T-helper 2 cell treated with Interferon-gamma antibody and Interleukin-4, amounts not matched to agents 100 ng/mL and 5 ng/mL, for 36 hours (primary cell): Measurements from ENCODE around the gene LMF1. TPM values are rescaled to one million over a fixed set of nuclear protein-coding genes. Genes with fewer than 3 reads are reported as not detected.
"Not testable (repeated sequence)": the region's sequence is repeated elsewhere in the genome, so short reads cannot be mapped to it uniquely, and the experiment has no call there.

Source experiments
- intact Hi-C: fragments of 100-400 bp; cut with micrococcal nuclease; formaldehyde crosslinking; loops from one replicate; pipeline ENCODE4 v1.15.1; 2023
- total RNA-seq: library from RNA; stranded (reverse); gene quantifications from 2 replicates; pipeline ENCODE4 v1.2.3, GENCODE V29; 2022

LMF1 gene
- total RNA-seq, 1 donor from 2014 or later: 19.4 TPM

- intact Hi-C loops: no loop called here
Observed at GRCh38 chr16:951660-952301, 19.0 kb downstream of the LMF1 start.

GRCh38 chr16:950733-951573 is 19.8 kb downstream of the LMF1 start:
- intact Hi-C loops: not testable (repeated sequence)

GRCh38 chr16:948767-949166 is 22.0 kb downstream of the LMF1 start:
- intact Hi-C loops: not testable (repeated sequence)

GRCh38 chr16:947922-948303 is 22.9 kb downstream of the LMF1 start:
- intact Hi-C loops: not testable (repeated sequence)

- intact Hi-C loops: no loop called here
Observed at GRCh38 chr16:947255-947921, 23.4 kb downstream of the LMF1 start.

- intact Hi-C loops: no loop called here
Observed at GRCh38 chr16:946048-946395, 24.8 kb downstream of the LMF1 start.

GRCh38 chr16:945271-946047 is 25.3 kb downstream of the LMF1 start:
- intact Hi-C loops: no loop called here

GRCh38 chr16:943971-944370 is 26.8 kb downstream of the LMF1 start:
- intact Hi-C loops: no loop called here

- intact Hi-C loops: no loop called here
Observed at GRCh38 chr16:942436-943060, 28.2 kb downstream of the LMF1 start.

- intact Hi-C loops: no loop called here
Observed at GRCh38 chr16:939941-940340, 30.8 kb downstream of the LMF1 start.

GRCh38 chr16:939311-939710 is 31.5 kb downstream of the LMF1 start:
- intact Hi-C loops: no loop called here

- intact Hi-C loops: no loop called here
Observed at GRCh38 chr16:938752-939151, 32.0 kb downstream of the LMF1 start.

GRCh38 chr16:938136-938535 is 32.6 kb downstream of the LMF1 start:
- intact Hi-C loops: no loop called here

GRCh38 chr16:937723-938122 is 33.1 kb downstream of the LMF1 start:
- intact Hi-C loops: no loop called here

- intact Hi-C loops: no loop called here
Observed at GRCh38 chr16:937311-937710, 33.5 kb downstream of the LMF1 start.

- intact Hi-C loops: no loop called here
Observed at GRCh38 chr16:935684-936083, 35.1 kb downstream of the LMF1 start.

GRCh38 chr16:934178-934577 is 36.6 kb downstream of the LMF1 start:
- intact Hi-C loops: no loop called here

- intact Hi-C loops: no loop called here
Observed at GRCh38 chr16:933581-933980, 37.2 kb downstream of the LMF1 start.

- intact Hi-C loops: no loop called here
Observed at GRCh38 chr16:932831-933330, 37.9 kb downstream of the LMF1 start.

- intact Hi-C loops: no loop called here
Observed at GRCh38 chr16:931626-932500, 38.9 kb downstream of the LMF1 start.
